ENCODE measurements around the gene PHF20. TPM values are rescaled to one million over a fixed set of nuclear protein-coding genes. Genes with fewer than 3 reads are reported as not detected.
"Not testable (repeated sequence)": the region's sequence is repeated elsewhere in the genome, so short reads cannot be mapped to it uniquely, and the experiment has no call there.

The PHF20 gene
- total RNA-seq, 2 experiments from 2014 or later = 39.8 to 46.0 TPM

DNA sequence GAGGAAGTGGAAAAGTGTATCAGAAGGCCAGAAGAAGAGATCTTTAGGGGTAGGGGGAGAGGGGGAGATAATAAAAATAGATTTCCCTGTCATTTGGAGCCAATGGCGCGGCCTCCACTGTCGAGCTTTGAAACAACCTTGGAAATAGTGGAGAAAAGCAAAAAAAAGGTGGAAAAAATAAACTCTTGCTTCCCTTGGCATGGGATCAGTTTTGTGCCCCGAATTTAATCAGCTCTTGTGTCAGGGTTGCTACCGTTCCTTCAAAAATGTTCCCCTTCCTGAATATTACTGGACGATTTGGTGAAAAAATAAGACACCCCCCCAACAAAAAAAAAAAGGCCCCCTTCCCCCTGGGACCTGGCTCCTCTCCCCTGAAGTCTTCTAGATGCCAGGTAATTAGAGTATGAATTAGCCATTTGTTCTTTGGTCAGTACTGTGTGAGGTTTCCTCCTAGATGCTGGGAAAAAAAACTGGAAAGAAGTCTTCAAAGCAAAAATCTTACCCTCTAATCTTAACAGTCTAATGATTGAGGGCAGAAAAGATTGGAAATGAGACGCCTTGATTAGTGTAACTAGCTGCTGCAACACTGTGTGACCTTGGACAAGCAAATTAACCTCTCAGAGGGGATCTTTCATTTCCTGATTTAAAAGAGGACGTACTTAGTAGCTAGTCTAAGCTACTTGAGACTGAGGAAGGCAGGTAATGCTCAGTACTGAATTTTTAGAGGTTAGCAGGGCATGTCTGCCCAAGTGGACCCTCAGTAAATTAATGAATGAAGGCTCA is 28.9 kb upstream of the PHF20 start:
- Mint-ChIP-seq H3K4me1 (ENCODE audit: low read depth) (peaks cover 34% of the 10 kb centered on the region), H3K9me3 (no peaks in the 10 kb centered on the region), H3K27me3 (ENCODE audit: low read depth) (no peaks in the 10 kb centered on the region), H3K4me3 (peak overlapping the region; percentile 99), H3K27ac (peak overlapping the region; percentile 100), H3K36me3 (ENCODE audit: low read depth) (peaks cover 39% of the 10 kb centered on the region)
- intact Hi-C loops (cut with micrococcal nuclease) = loop anchor here (1.0 to 5.0 kb wide), 10 partner anchors 28 to 651 kb away; partner anchors contain the start of genes CPNE1, NFS1, RBM12 and ROMO1
- no peak for DNase-seq
- CTCF ChIA-PET = interaction anchor here (0.6 to 3.0 kb wide), 12 partner anchors 22 to 1318 kb away, joined by 3 to 16 read pairs (median 3); partner anchors contain the start of genes PHF20 and SCAND1

DNA sequence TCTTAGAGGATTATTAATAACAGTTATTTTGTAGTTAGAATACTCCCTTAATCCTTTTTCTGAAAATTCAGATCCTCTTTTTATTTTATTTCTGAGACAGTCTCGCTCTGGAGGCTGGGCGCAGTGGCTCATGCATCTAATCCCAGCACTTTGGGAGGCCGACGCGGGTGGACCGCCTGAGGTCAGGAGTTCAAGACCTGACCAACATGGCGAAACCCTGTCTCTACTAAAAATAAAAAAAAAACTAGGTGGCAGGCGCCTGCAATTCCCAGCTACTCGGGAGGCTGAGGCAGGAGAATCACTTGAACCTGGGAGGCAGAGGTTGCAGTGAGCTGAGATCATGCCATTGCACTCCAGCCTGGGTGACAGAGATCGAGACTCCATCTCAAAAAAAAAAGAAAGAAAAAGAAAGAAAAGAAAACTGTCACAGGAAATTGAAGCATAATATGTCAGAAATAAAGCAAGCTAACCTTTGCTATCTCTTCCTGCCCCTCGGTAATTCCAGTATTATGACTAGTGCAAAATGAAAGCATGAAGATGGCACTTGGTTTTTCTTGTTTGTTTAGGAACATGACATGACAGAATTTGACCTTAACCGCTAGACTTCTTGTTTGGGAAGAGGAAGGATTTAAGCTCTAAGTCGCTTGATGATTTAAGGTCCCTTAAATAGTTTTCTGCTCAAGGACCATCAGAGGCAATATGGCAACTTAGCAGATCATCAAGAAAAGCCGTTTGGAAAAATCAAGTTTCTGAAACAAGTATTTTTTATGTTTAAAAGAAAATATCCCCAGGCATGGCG is 27.9 kb upstream of the PHF20 start:
- intact Hi-C loops (cut with micrococcal nuclease) = loop anchor here (1.0 to 5.0 kb wide), 5 partner anchors 45 to 437 kb away; partner anchors contain the start of genes NFS1 and ROMO1
- Mint-ChIP-seq H3K4me1 (ENCODE audit: low read depth) (peaks cover 25% of the 10 kb centered on the region), H3K36me3 (ENCODE audit: low read depth) (peaks cover 29% of the 10 kb centered on the region), H3K4me3 (peak overlapping the region; percentile 99), H3K27ac (peak overlapping the region; percentile 100), H3K9me3 (no peaks in the 10 kb centered on the region), H3K27me3 (ENCODE audit: low read depth) (no peaks in the 10 kb centered on the region)
- peak; percentile 40 for DNase-seq
- CTCF ChIA-PET = interaction anchor here (0.6 to 3.0 kb wide), 8 partner anchors 21 to 870 kb away, joined by 3 to 16 read pairs (median 4); partner anchors contain the start of genes PHF20 and SCAND1

DNA sequence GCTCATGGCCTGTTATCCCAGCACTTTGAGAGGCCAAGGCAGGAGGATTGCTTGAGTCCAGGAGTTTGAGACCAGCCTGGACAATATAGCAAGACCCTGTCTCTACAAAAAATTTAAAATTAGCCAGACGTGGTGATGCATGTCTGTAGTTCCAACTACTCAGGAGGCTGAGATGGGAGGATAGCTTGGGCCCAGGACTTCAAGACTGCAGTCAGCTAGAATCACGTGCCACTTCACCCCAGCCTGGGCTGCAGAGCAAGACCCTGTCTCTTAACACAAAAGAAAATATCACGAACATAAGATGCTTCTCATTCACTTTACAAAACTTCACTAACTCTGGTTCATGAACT is 27.3 kb upstream of the PHF20 start:
- CTCF ChIA-PET = interaction anchor here (0.6 to 1.7 kb wide), 3 partner anchors 27 to 199 kb away, joined by 3 to 4 read pairs (median 3); no protein-coding TSS in a partner anchor
- peaks cover 26% of the 10 kb centered on the region for H3K36me3 Mint-ChIP-seq (ENCODE audit: low read depth)
- not testable (repeated sequence) for H3K27me3 Mint-ChIP-seq (ENCODE audit: low read depth); H3K9me3 Mint-ChIP-seq; DNase-seq
- H3K4me3 Mint-ChIP-seq = peak overlapping the region; percentile 99
- peaks cover 21% of the 10 kb centered on the region for H3K4me1 Mint-ChIP-seq (ENCODE audit: low read depth)
- intact Hi-C loops (cut with micrococcal nuclease) = loop anchor here (1.0 to 5.0 kb wide), 4 partner anchors 75 to 437 kb away; no protein-coding TSS in a partner anchor
- H3K27ac Mint-ChIP-seq = peak overlapping the region; percentile 100

DNA sequence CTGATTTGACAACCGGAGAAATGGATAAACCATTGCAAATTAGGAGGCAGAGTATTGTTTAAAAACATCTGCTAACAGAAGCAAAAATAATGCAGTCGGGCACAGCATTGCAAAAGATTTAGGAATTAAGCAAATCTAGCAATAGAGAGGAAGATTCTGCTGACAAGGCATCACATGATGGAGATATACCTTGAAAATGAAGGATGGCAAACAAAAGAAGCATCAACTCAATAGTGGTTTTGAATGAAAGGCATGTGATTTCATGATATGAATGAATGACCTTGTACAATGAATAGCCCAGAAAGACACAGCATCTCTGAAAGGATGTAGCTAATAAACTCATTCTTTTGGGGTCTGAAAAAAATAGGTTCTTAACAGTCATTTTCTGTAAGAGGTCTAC is 21.2 kb upstream of the PHF20 start:
- no peaks in the 10 kb centered on the region for H3K27me3 Mint-ChIP-seq (ENCODE audit: low read depth)
- H3K27ac Mint-ChIP-seq = no peak overlapping the region
- H3K36me3 Mint-ChIP-seq (ENCODE audit: low read depth) = no peaks in the 10 kb centered on the region
- H3K4me3 Mint-ChIP-seq = no peak overlapping the region
- no peaks in the 10 kb centered on the region for H3K4me1 Mint-ChIP-seq (ENCODE audit: low read depth)
- H3K9me3 Mint-ChIP-seq = no peaks in the 10 kb centered on the region
- CTCF ChIA-PET = interaction anchor here (0.6 kb wide), 1 partner anchor 13 kb away, joined by 3 read pairs; no protein-coding TSS in a partner anchor
- intact Hi-C loops (cut with micrococcal nuclease) = no loop called here
- no peak for DNase-seq

DNA sequence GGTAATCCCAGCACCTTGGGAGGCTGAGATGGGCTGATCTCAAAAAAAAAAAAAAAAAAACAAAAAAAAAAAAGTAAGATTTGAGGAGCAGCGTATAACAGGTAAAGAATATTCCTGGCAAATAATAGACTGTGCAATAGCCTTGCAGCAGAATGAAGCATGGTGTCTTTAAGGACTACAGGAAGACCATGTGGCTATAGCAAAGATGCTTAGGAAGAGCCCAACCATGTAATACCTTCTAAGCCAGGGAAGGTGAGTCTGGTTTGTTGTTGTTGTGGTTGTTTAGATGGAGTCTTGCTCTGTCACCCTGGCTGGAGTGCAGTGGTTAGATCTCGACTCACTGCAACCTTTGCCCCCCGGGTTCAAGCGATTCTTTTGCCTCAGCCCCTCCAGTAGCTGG is 15.4 kb upstream of the PHF20 start:
- CTCF ChIA-PET = interaction anchor here (0.6 kb wide), 1 partner anchor 1418 kb away, joined by 3 read pairs; no protein-coding TSS in a partner anchor
- intact Hi-C loops (cut with micrococcal nuclease) = no loop called here
- peaks cover 7% of the 10 kb centered on the region for H3K4me1 Mint-ChIP-seq (ENCODE audit: low read depth)

DNA sequence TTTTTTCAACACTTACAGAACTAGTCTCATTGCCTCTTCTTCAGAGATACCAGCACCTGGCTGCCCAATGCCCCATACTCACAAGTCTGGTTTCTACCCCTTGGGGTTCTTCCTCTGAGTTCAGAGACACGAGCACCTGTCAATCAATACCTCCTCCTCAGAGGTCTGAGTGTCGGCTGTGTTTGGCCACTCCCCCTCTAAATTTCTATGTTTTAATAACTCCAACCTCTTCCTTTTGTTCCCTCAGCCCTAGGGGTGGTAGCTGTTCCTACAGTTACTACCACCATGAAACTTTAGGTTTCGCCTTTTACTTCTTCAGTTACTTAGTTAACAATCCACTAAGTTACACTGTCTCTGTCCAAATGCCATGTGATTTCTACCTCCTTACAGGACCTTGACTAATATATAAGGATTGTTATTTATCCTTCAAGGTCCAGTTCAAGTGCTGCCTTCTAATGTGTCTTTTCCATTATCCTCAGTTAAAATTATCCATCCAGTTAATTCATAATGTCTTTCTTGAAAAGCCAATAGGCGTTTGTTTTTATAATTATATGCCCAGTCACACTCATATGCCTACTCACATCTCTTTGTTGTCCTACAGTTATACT is 14.6 kb upstream of the PHF20 start:
- Mint-ChIP-seq H3K4me3 (no peak overlapping the region), H3K4me1 (ENCODE audit: low read depth) (peaks cover 8% of the 10 kb centered on the region), H3K9me3 (no peaks in the 10 kb centered on the region), H3K36me3 (ENCODE audit: low read depth) (no peaks in the 10 kb centered on the region), H3K27me3 (ENCODE audit: low read depth) (no peaks in the 10 kb centered on the region), H3K27ac (no peak overlapping the region)
- CTCF ChIA-PET = no interaction called here
- intact Hi-C loops (cut with micrococcal nuclease) = no loop called here
- no peak for DNase-seq

More for the DNA sequence above, 15.4 kb upstream of the PHF20 start:
- no peak overlapping the region for H3K4me3 Mint-ChIP-seq
- DNase-seq = no peak
- H3K27ac Mint-ChIP-seq = no peak overlapping the region
- H3K36me3 Mint-ChIP-seq (ENCODE audit: low read depth) = no peaks in the 10 kb centered on the region
- no peaks in the 10 kb centered on the region for H3K9me3 Mint-ChIP-seq
- no peaks in the 10 kb centered on the region for H3K27me3 Mint-ChIP-seq (ENCODE audit: low read depth)

DNA sequence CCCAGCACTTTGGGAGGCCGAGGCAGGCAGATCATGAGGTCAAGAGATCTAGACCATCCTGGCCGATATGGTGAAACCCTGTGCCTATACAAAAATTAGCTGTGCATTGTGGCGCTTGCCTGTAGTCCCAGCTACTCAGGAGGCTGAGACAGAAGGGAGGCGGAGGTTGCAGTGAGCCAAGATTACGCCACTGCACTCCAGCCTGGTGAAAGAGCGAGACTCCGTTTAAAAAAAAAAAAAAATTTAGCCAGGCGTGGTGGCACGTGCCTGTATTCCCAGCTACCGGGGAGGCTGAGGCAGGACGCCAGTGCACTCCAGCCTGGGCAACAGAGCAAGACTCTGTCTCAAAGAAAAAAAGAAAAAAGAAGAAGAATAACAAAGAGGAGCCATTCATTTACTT is 10.3 kb upstream of the PHF20 start:
- CTCF ChIA-PET = not testable (repeated sequence)

DNA sequence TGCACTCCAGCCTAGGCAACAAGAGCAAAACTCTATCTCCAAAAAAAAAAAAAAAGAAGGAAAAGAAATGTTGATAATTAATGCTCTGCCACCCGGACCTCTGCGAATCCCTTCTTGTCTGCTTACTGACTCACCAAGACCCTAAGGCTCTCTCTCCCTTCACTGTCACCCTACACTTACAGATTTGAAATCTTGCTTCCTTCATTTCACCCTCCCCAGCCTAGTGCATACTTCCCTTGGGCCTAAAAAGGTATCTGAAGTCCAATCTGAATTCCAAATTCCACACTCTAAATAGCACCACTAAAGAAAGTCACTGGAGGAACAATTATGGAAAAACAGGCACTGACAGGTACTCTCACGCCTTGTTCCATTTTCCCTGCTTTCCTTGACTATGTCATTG is 9.4 kb upstream of the PHF20 start:
- no peak overlapping the region for H3K27ac Mint-ChIP-seq
- CTCF ChIA-PET = no interaction called here

More for the DNA sequence above, 10.3 kb upstream of the PHF20 start:
- H3K9me3 Mint-ChIP-seq; intact Hi-C loops (cut with micrococcal nuclease); H3K27ac Mint-ChIP-seq; H3K27me3 Mint-ChIP-seq (ENCODE audit: low read depth); DNase-seq; H3K4me3 Mint-ChIP-seq; H3K36me3 Mint-ChIP-seq (ENCODE audit: low read depth): not testable (repeated sequence)
- H3K4me1 Mint-ChIP-seq (ENCODE audit: low read depth) = peaks cover 15% of the 10 kb centered on the region

DNA sequence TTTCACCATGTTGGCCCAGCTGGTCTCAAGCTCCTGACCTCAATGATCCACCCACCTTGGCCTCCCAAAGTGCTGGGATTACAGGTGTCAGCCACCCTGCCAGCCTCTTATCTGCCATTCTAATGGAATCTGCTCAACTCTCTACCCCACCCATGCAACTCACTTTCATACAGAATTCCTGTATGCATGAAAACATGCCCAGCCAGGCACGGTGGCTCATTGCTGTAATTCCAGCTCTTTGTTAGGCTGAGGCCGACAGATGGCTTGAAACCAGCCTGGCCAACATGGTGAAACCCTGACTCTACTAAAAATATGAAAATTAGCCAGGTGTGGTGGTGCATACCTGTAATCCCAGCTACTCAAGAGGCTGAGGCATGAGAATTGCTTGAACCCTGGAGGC is 6.9 kb upstream of the PHF20 start:
- intact Hi-C loops (cut with micrococcal nuclease); H3K27ac Mint-ChIP-seq; H3K9me3 Mint-ChIP-seq; DNase-seq; H3K36me3 Mint-ChIP-seq (ENCODE audit: low read depth); H3K4me3 Mint-ChIP-seq; H3K27me3 Mint-ChIP-seq (ENCODE audit: low read depth): not testable (repeated sequence)
- CTCF ChIA-PET = interaction anchor here (0.6 to 0.9 kb wide), 2 partner anchors 19 to 21 kb away, joined by 3 read pairs; no protein-coding TSS in a partner anchor
- H3K4me1 Mint-ChIP-seq (ENCODE audit: low read depth) = peaks cover 39% of the 10 kb centered on the region

More for the DNA sequence above, 9.4 kb upstream of the PHF20 start:
- H3K4me3 Mint-ChIP-seq = no peak overlapping the region
- H3K9me3 Mint-ChIP-seq = no peaks in the 10 kb centered on the region
- no peaks in the 10 kb centered on the region for H3K36me3 Mint-ChIP-seq (ENCODE audit: low read depth)
- DNase-seq = no peak
- intact Hi-C loops (cut with micrococcal nuclease) = no loop called here
- peaks cover 16% of the 10 kb centered on the region for H3K4me1 Mint-ChIP-seq (ENCODE audit: low read depth)
- no peaks in the 10 kb centered on the region for H3K27me3 Mint-ChIP-seq (ENCODE audit: low read depth)

DNA sequence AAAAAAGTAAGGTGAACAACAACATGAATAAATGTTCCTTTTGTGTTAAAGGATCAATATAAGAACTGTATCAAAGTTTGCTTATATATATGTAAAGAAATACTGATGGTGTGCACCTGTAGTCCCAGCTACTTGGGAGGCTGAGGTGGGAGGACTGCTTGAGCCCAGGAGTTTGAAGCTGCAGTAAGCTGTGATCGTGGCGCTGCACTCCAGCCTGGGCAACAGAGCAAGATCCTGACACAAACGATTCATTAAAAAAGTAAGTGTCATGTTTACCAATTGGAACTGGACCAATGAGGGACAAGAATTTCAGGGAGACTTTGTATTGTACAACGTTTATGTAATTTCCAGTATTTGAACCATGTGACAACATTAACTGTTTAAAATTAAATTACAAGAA is 5.0 kb upstream of the PHF20 start:
- Mint-ChIP-seq H3K27me3 (ENCODE audit: low read depth) (no peaks in the 10 kb centered on the region), H3K27ac (peak overlapping the region; percentile 99), H3K4me1 (ENCODE audit: low read depth) (peaks cover 52% of the 10 kb centered on the region), H3K4me3 (no peak overlapping the region), H3K9me3 (peaks cover 6% of the 10 kb centered on the region), H3K36me3 (ENCODE audit: low read depth) (no peaks in the 10 kb centered on the region)
- no peak for DNase-seq
- intact Hi-C loops (cut with micrococcal nuclease) = no loop called here
- CTCF ChIA-PET = interaction anchor here (0.6 to 1.1 kb wide), 3 partner anchors 27 to 626 kb away, joined by 3 to 6 read pairs (median 3); no protein-coding TSS in a partner anchor

DNA sequence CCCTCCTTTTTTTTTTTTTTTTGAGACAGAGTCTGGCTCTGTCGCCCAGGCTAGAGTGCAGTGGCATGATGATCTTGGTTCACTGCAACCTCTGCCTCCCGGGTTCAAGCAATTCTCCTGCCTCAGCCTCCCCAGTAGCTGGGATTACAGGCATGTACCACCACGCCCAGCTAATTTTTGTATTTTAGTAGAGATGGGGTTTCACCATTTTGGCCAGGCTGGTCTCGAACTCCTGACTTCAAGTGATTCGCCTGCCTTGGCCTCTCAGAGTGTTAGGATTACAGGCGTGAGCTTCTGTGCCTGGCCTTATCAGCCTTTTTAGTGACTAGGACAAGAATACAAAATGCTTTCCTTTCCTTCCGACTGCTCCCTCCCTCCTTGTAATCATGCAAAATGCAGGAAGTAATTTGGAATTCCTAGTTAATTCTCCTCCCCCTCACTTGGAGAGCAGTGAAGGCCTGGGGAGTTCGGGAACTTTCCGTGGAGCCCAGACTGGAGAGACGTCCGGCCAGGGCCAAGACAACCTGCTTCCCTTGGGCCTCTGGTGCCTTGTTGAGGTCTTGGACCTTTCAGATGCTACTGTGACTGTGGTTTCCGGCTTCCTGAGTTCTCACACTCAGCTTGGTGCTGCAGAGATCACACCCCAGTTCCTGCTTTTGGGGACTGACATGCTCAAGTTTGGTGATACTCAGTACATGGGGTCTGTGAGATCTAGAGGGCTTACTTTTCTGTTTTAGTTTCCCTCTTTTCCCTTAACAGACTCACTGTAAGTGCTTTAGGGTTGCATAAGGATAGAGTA is 3.9 kb upstream of the PHF20 start:
- Mint-ChIP-seq H3K27ac (peak overlapping the region; percentile 99), H3K36me3 (ENCODE audit: low read depth) (no peaks in the 10 kb centered on the region), H3K4me3 (peak overlapping the region; percentile 79), H3K9me3 (peaks cover 6% of the 10 kb centered on the region), H3K4me1 (ENCODE audit: low read depth) (peaks cover 50% of the 10 kb centered on the region), H3K27me3 (ENCODE audit: low read depth) (no peaks in the 10 kb centered on the region)
- intact Hi-C loops (cut with micrococcal nuclease) = loop anchor here (2.0 kb wide), 2 partner anchors 69 to 105 kb away; partner anchors contain the start of genes NFS1 and ROMO1
- CTCF ChIA-PET = interaction anchor here (0.6 to 2.7 kb wide), 6 partner anchors 25 to 489 kb away, joined by 3 to 16 read pairs (median 6); partner anchors contain the start of genes RBM39 and SCAND1
- peak; percentile 75 for DNase-seq

Data from activated naive CD4-positive, alpha-beta T cell treated with anti-CD3 and anti-CD28 coated beads for 36 hours (primary cell).